ENCODE measurements around the gene PDCD4.

- TF ChIP-seq CTCF (IDR thresholded peaks at IDR 0.05; ENCODE audit: low read depth, low read length, poor library complexity, severe bottlenecking) (no peak), EZH2phosphoT487 (IDR thresholded peaks at IDR 0.05; ENCODE audit: borderline replicate concordance, low read length) (no peak)
Measured at GRCh38 chr10:110927461-110927860, 55.7 kb downstream of the PDCD4 start.

Measured in DOHH2 (cell line).